ENCODE measurements around the gene BAIAP2.
"Not testable (repeated sequence)": the region's sequence is repeated elsewhere in the genome, so short reads cannot be mapped to it uniquely, and the experiment has no call there.

- TF ChIP-seq ZNF274 (IDR thresholded peaks at IDR 0.05; ENCODE audit: low read depth, low read length); SUZ12 (IDR thresholded peaks at IDR 0.05; ENCODE audit: extremely low read depth, insufficient read depth, insufficient read length); YY1 (IDR thresholded peaks at IDR 0.05; ENCODE audit: insufficient read depth, insufficient read length): not testable (repeated sequence)
Observed at GRCh38 chr17:81154016-81154415, 119.1 kb downstream of the BAIAP2 start.
